ENCODE measurements around the gene NLN.
"Not testable (repeated sequence)": the region's sequence is repeated elsewhere in the genome, so short reads cannot be mapped to it uniquely, and the experiment has no call there.

NLN gene

GRCh38 chr5:65734196-65734775 lies 12.3 kb downstream of the NLN start:
- H3K27ac ChIP-seq (ENCODE audit: low read depth, low read length); H3K4me3 ChIP-seq (ENCODE audit: low read depth in 1 of 2, low read length in 2 of 2); H3K4me1 ChIP-seq (ENCODE audit: insufficient read depth, low read length); H3K9me3 ChIP-seq (ENCODE audit: low read length); H3K27me3 ChIP-seq (ENCODE audit: control insufficient read depth in 1 of 2, insufficient read depth in 2 of 2, low read length in 2 of 2); H3K36me3 ChIP-seq (ENCODE audit: insufficient read depth, low read length); H3K9ac ChIP-seq (ENCODE audit: low read length): not testable (repeated sequence)

GRCh38 chr5:65734921-65735320 lies 12.9 kb downstream of the NLN start:
- Histone ChIP-seq H3K4me1 (ENCODE audit: insufficient read depth, low read length) (no peaks in the 10 kb centered on the region), H3K27me3 (ENCODE audit: control insufficient read depth in 1 of 2, insufficient read depth in 2 of 2, low read length in 2 of 2) (no peaks in the 10 kb centered on the region), H3K27ac (ENCODE audit: low read depth, low read length) (no peak overlapping the region), H3K9ac (ENCODE audit: low read length) (no peak overlapping the region), H3K4me3 (ENCODE audit: low read depth in 1 of 2, low read length in 2 of 2) (no peak overlapping the region), H3K36me3 (ENCODE audit: insufficient read depth, low read length) (no peaks in the 10 kb centered on the region), H3K9me3 (ENCODE audit: low read length) (no peaks in the 10 kb centered on the region)

- no peaks in the 10 kb centered on the region for H3K4me1 ChIP-seq (ENCODE audit: insufficient read depth, low read length)
- H3K27ac ChIP-seq (ENCODE audit: low read depth, low read length) = no peak overlapping the region
- no peak overlapping the region for H3K4me3 ChIP-seq (ENCODE audit: low read depth in 1 of 2, low read length in 2 of 2)
- no peak overlapping the region for H3K9ac ChIP-seq (ENCODE audit: low read length)
- H3K36me3 ChIP-seq (ENCODE audit: insufficient read depth, low read length) = no peaks in the 10 kb centered on the region
- H3K27me3 ChIP-seq (ENCODE audit: control insufficient read depth in 1 of 2, insufficient read depth in 2 of 2, low read length in 2 of 2) = no peaks in the 10 kb centered on the region
- no peaks in the 10 kb centered on the region for H3K9me3 ChIP-seq (ENCODE audit: low read length)
Observed at GRCh38 chr5:65736011-65736410, 14.0 kb downstream of the NLN start.

- no peaks in the 10 kb centered on the region for H3K27me3 ChIP-seq (ENCODE audit: control insufficient read depth in 1 of 2, insufficient read depth in 2 of 2, low read length in 2 of 2)
- no peaks in the 10 kb centered on the region for H3K36me3 ChIP-seq (ENCODE audit: insufficient read depth, low read length)
- no peaks in the 10 kb centered on the region for H3K9me3 ChIP-seq (ENCODE audit: low read length)
- no peak overlapping the region for H3K4me3 ChIP-seq (ENCODE audit: low read depth in 1 of 2, low read length in 2 of 2)
- no peak overlapping the region for H3K27ac ChIP-seq (ENCODE audit: low read depth, low read length)
- no peaks in the 10 kb centered on the region for H3K4me1 ChIP-seq (ENCODE audit: insufficient read depth, low read length)
- H3K9ac ChIP-seq (ENCODE audit: low read length) = no peak overlapping the region
Observed at GRCh38 chr5:65737842-65738241, 15.8 kb downstream of the NLN start.

GRCh38 chr5:65738305-65738704 lies 16.3 kb downstream of the NLN start:
- Histone ChIP-seq H3K36me3 (ENCODE audit: insufficient read depth, low read length) (no peaks in the 10 kb centered on the region), H3K27me3 (ENCODE audit: control insufficient read depth in 1 of 2, insufficient read depth in 2 of 2, low read length in 2 of 2) (no peaks in the 10 kb centered on the region), H3K9ac (ENCODE audit: low read length) (no peak overlapping the region), H3K4me1 (ENCODE audit: insufficient read depth, low read length) (no peaks in the 10 kb centered on the region), H3K4me3 (ENCODE audit: low read depth in 1 of 2, low read length in 2 of 2) (no peak overlapping the region), H3K9me3 (ENCODE audit: low read length) (no peaks in the 10 kb centered on the region), H3K27ac (ENCODE audit: low read depth, low read length) (no peak overlapping the region)

GRCh38 chr5:65739162-65739561 lies 17.2 kb downstream of the NLN start:
- H3K27ac ChIP-seq (ENCODE audit: low read depth, low read length) = no peak overlapping the region
- H3K9ac ChIP-seq (ENCODE audit: low read length) = no peak overlapping the region
- H3K4me3 ChIP-seq (ENCODE audit: low read depth in 1 of 2, low read length in 2 of 2) = no peak overlapping the region
- H3K9me3 ChIP-seq (ENCODE audit: low read length) = no peaks in the 10 kb centered on the region
- H3K4me1 ChIP-seq (ENCODE audit: insufficient read depth, low read length) = no peaks in the 10 kb centered on the region
- no peaks in the 10 kb centered on the region for H3K36me3 ChIP-seq (ENCODE audit: insufficient read depth, low read length)
- H3K27me3 ChIP-seq (ENCODE audit: control insufficient read depth in 1 of 2, insufficient read depth in 2 of 2, low read length in 2 of 2) = no peaks in the 10 kb centered on the region

GRCh38 chr5:65742565-65743231 lies 20.7 kb downstream of the NLN start:
- no peaks in the 10 kb centered on the region for H3K9me3 ChIP-seq (ENCODE audit: low read length)
- H3K4me3 ChIP-seq (ENCODE audit: low read depth in 1 of 2, low read length in 2 of 2) = no peak overlapping the region
- H3K27me3 ChIP-seq (ENCODE audit: control insufficient read depth in 1 of 2, insufficient read depth in 2 of 2, low read length in 2 of 2) = no peaks in the 10 kb centered on the region
- no peak overlapping the region for H3K27ac ChIP-seq (ENCODE audit: low read depth, low read length)
- H3K9ac ChIP-seq (ENCODE audit: low read length) = no peak overlapping the region
- no peaks in the 10 kb centered on the region for H3K4me1 ChIP-seq (ENCODE audit: insufficient read depth, low read length)
- no peaks in the 10 kb centered on the region for H3K36me3 ChIP-seq (ENCODE audit: insufficient read depth, low read length)

GRCh38 chr5:65749221-65749844 lies 27.3 kb downstream of the NLN start:
- H3K9me3 ChIP-seq (ENCODE audit: low read length) = no peaks in the 10 kb centered on the region
- no peak overlapping the region for H3K4me3 ChIP-seq (ENCODE audit: low read depth in 1 of 2, low read length in 2 of 2)
- H3K4me1 ChIP-seq (ENCODE audit: insufficient read depth, low read length) = no peaks in the 10 kb centered on the region
- H3K9ac ChIP-seq (ENCODE audit: low read length) = no peak overlapping the region
- H3K36me3 ChIP-seq (ENCODE audit: insufficient read depth, low read length) = no peaks in the 10 kb centered on the region
- H3K27ac ChIP-seq (ENCODE audit: low read depth, low read length) = no peak overlapping the region
- H3K27me3 ChIP-seq (ENCODE audit: control insufficient read depth in 1 of 2, insufficient read depth in 2 of 2, low read length in 2 of 2) = no peaks in the 10 kb centered on the region

GRCh38 chr5:65749956-65750355 lies 28.0 kb downstream of the NLN start:
- no peak overlapping the region for H3K9ac ChIP-seq (ENCODE audit: low read length)
- H3K4me1 ChIP-seq (ENCODE audit: insufficient read depth, low read length) = no peaks in the 10 kb centered on the region
- H3K27ac ChIP-seq (ENCODE audit: low read depth, low read length) = no peak overlapping the region
- H3K4me3 ChIP-seq (ENCODE audit: low read depth in 1 of 2, low read length in 2 of 2) = no peak overlapping the region
- no peaks in the 10 kb centered on the region for H3K9me3 ChIP-seq (ENCODE audit: low read length)
- no peaks in the 10 kb centered on the region for H3K36me3 ChIP-seq (ENCODE audit: insufficient read depth, low read length)
- no peaks in the 10 kb centered on the region for H3K27me3 ChIP-seq (ENCODE audit: control insufficient read depth in 1 of 2, insufficient read depth in 2 of 2, low read length in 2 of 2)

- Histone ChIP-seq H3K27ac (ENCODE audit: low read depth, low read length) (no peak overlapping the region), H3K27me3 (ENCODE audit: control insufficient read depth in 1 of 2, insufficient read depth in 2 of 2, low read length in 2 of 2) (no peaks in the 10 kb centered on the region), H3K9ac (ENCODE audit: low read length) (no peak overlapping the region), H3K4me3 (ENCODE audit: low read depth in 1 of 2, low read length in 2 of 2) (no peak overlapping the region), H3K4me1 (ENCODE audit: insufficient read depth, low read length) (no peaks in the 10 kb centered on the region), H3K9me3 (ENCODE audit: low read length) (no peaks in the 10 kb centered on the region), H3K36me3 (ENCODE audit: insufficient read depth, low read length) (no peaks in the 10 kb centered on the region)
Observed at GRCh38 chr5:65750938-65751337, 28.9 kb downstream of the NLN start.

- Histone ChIP-seq H3K4me1 (ENCODE audit: insufficient read depth, low read length) (no peaks in the 10 kb centered on the region), H3K9ac (ENCODE audit: low read length) (no peak overlapping the region), H3K9me3 (ENCODE audit: low read length) (no peaks in the 10 kb centered on the region), H3K27ac (ENCODE audit: low read depth, low read length) (no peak overlapping the region), H3K4me3 (ENCODE audit: low read depth in 1 of 2, low read length in 2 of 2) (no peak overlapping the region), H3K36me3 (ENCODE audit: insufficient read depth, low read length) (no peaks in the 10 kb centered on the region), H3K27me3 (ENCODE audit: control insufficient read depth in 1 of 2, insufficient read depth in 2 of 2, low read length in 2 of 2) (no peaks in the 10 kb centered on the region)
Observed at GRCh38 chr5:65753189-65753588, 31.2 kb downstream of the NLN start.
